ENCODE results near the gene PLEKHG4B. TPM values are rescaled to one million over a fixed set of nuclear protein-coding genes. Genes with fewer than 3 reads are reported as not detected.
"Not testable (repeated sequence)": the region's sequence is repeated elsewhere in the genome, so short reads cannot be mapped to it uniquely, and the experiment has no call there.

Gene PLEKHG4B
- total RNA-seq, 2 donors from 2014 or later, result 0.03 to 0.06 TPM

GRCh38 chr5:204966-205670 is 113.2 kb downstream of the PLEKHG4B start:
- intact Hi-C loops (cut with DNase I), result no loop called here
- no peak for DNase-seq

GRCh38 chr5:206406-206805 is 114.4 kb downstream of the PLEKHG4B start:
- DNase-seq (peak; percentile 42), ATAC-seq (peak; percentile 89 to 92)
- intact Hi-C loops (cut with DNase I), result no loop called here

More at GRCh38 chr5:204966-205670, 113.2 kb downstream of the PLEKHG4B start:
- ATAC-seq, result no peak

- no peak for DNase-seq
- intact Hi-C loops (cut with DNase I), result no loop called here
- ATAC-seq, result peak; percentile 51 to 78
These were observed 115.1 kb downstream of the PLEKHG4B start for GRCh38 chr5:206927-207536.

GRCh38 chr5:207599-207998 is 115.6 kb downstream of the PLEKHG4B start:
- ATAC-seq, result peak; percentile 21 to 22
- DNase-seq, result no peak
- intact Hi-C loops (cut with DNase I), result no loop called here

GRCh38 chr5:208449-209114 is 116.6 kb downstream of the PLEKHG4B start:
- intact Hi-C loops (cut with DNase I), result no loop called here
- DNase-seq, result no peak
- ATAC-seq, result no peak

GRCh38 chr5:213803-214395 is 121.9 kb downstream of the PLEKHG4B start:
- ATAC-seq (no peak), DNase-seq (no peak)
- intact Hi-C loops (cut with DNase I), result no loop called here

GRCh38 chr5:215256-215655 is 123.3 kb downstream of the PLEKHG4B start:
- intact Hi-C loops (cut with DNase I); ATAC-seq; DNase-seq: not testable (repeated sequence)

GRCh38 chr5:216076-216475 is 124.1 kb downstream of the PLEKHG4B start:
- intact Hi-C loops (cut with DNase I); ATAC-seq; DNase-seq: not testable (repeated sequence)

GRCh38 chr5:217494-218456 is 125.8 kb downstream of the PLEKHG4B start, which contains the start of the genes CCDC127 and SDHA:
Gene CCDC127 (minus strand): TSS chr5:218153. CDS start chr5:216849, 1,304 bp downstream.
Gene SDHA (plus strand): TSS chr5:218320. CDS start chr5:218356, 36 bp downstream.
- intact Hi-C loops (cut with DNase I), result not testable (repeated sequence)
- peak; percentile 99 for DNase-seq
- peak; percentile 96 to 97 for ATAC-seq

- peak; percentile 66 to 74 for ATAC-seq
- peak; percentile 60 for DNase-seq
- intact Hi-C loops (cut with DNase I), result no loop called here
These were observed 126.7 kb downstream of the PLEKHG4B start for GRCh38 chr5:218457-219291.

GRCh38 chr5:219460-219863 is 127.5 kb downstream of the PLEKHG4B start:
- ATAC-seq, result no peak
- intact Hi-C loops (cut with DNase I), result no loop called here
- DNase-seq, result no peak

- no peak for DNase-seq
- intact Hi-C loops (cut with DNase I), result no loop called here
These were observed 128.0 kb downstream of the PLEKHG4B start for GRCh38 chr5:219991-220390.

GRCh38 chr5:222951-223715 is 131.2 kb downstream of the PLEKHG4B start:
- intact Hi-C loops (cut with DNase I); DNase-seq; ATAC-seq: not testable (repeated sequence)

More at GRCh38 chr5:219991-220390, 128.0 kb downstream of the PLEKHG4B start:
- ATAC-seq, result no peak

GRCh38 chr5:223791-224190 is 131.8 kb downstream of the PLEKHG4B start:
- ATAC-seq (no peak), DNase-seq (no peak)
- intact Hi-C loops (cut with DNase I), result no loop called here

- intact Hi-C loops (cut with DNase I), result no loop called here
- no peak for ATAC-seq
- DNase-seq, result no peak
These were observed 133.4 kb downstream of the PLEKHG4B start for GRCh38 chr5:225334-225733.

- ATAC-seq; DNase-seq; intact Hi-C loops (cut with DNase I): not testable (repeated sequence)
These were observed 135.4 kb downstream of the PLEKHG4B start for GRCh38 chr5:227375-227774.

- no peak for ATAC-seq
- intact Hi-C loops (cut with DNase I), result no loop called here
These were observed 136.9 kb downstream of the PLEKHG4B start for GRCh38 chr5:228886-229285.

More at GRCh38 chr5:228886-229285, 136.9 kb downstream of the PLEKHG4B start:
- DNase-seq, result no peak

All from left cardiac atrium (tissue), 4 donors.